Peyer's patch (tissue), 4 donors: ENCODE data around the gene GSC2. TPM values are rescaled to one million over a fixed set of nuclear protein-coding genes. Genes with fewer than 3 reads are reported as not detected.

Experiments
- DNase-seq, 3 donors: peaks; one replicate each; pipeline ENCODE4 v3.0.0-alpha.2; 2017 to 2019
- H3K27ac ChIP-seq, 4 donors: fragments of 200-600 bp; sonication (generic); one replicate each; pipeline ENCODE4 v1.5.1; 2016 to 2019
- H3K27me3 ChIP-seq, 2 donors: fragments of 200-600 bp; sonication (generic); one replicate each; pipeline ENCODE4 v1.5.1; 2019
- H3K36me3 ChIP-seq, 3 donors: fragments of 200-600 bp; sonication (generic); one replicate each; pipeline ENCODE4 v1.5.1; 2016 to 2019
- H3K4me1 ChIP-seq, 4 donors: fragments of 200-600 bp; sonication (generic); one replicate each; pipeline ENCODE4 v1.5.1; 2016 to 2019
- H3K4me3 ChIP-seq, 4 donors: fragments of 200-600 bp; sonication (generic); 1 replicate in 3 of 4; 2 replicates in 1 of 4; pipeline ENCODE4 v1.5.1; 2016 to 2019; ENCODE audit warnings: mild to moderate bottlenecking in 1 of 4
- H3K9me3 ChIP-seq, 4 donors: fragments of 200-600 bp; sonication (generic); one replicate each; pipeline ENCODE4 v1.5.1; 2016 to 2019; ENCODE audit warnings: mild to moderate bottlenecking in 1 of 4
- CTCF ChIP-seq, 6 experiments: fragments of 450-650 bp in 4 of 6; fragments of 200-600 bp in 2 of 6; sonication (generic) in 1 of 6; IDR thresholded peaks; one replicate each; pipeline ENCODE4 v1.5.1; 2017 to 2019; ENCODE audit warnings: antibody characterized with exemption in 6 of 6, mild to moderate bottlenecking in 3 of 6, moderate library complexity in 1 of 6
- POLR2A ChIP-seq, 2 donors: fragments of 450-650 bp; IDR thresholded peaks; one replicate each; pipeline ENCODE4 v1.5.1; 2017; ENCODE audit warnings: antibody characterized with exemption in 2 of 2, mild to moderate bottlenecking in 2 of 2, moderate library complexity in 2 of 2
- total RNA-seq, 4 donors: library from RNA; depleted of rRNA; stranded (reverse); fragments of >200 nt; gene quantifications; one replicate each; pipeline ENCODE4 v1.1.0, GENCODE V29; 2016

The GSC2 gene
- total RNA-seq, 4 donors from 2014 or later: not detected

GRCh38 chr22:19139974-19140373 lies 10.1 kb downstream of the GSC2 start:
- TF ChIP-seq POLR2A (IDR thresholded peaks at IDR 0.05) (no peak), CTCF (IDR thresholded peaks at IDR 0.05) (no peak)
- Histone ChIP-seq H3K27me3 (no peaks in the 10 kb centered on the region), H3K4me1 (peaks cover 0 to 8% (median 7%) of the 10 kb centered on the region in 4 donors), H3K4me3 (no peak overlapping the region), H3K36me3 (peaks cover 0 to 67% (median 0%) of the 10 kb centered on the region in 3 donors), H3K27ac (no peak overlapping the region), H3K9me3 (no peaks in the 10 kb centered on the region)
- no peak for DNase-seq

GRCh38 chr22:19139001-19139356 lies 11.1 kb downstream of the GSC2 start:
- Histone ChIP-seq H3K4me1 (peaks cover 0 to 7% (median 6%) of the 10 kb centered on the region in 4 donors), H3K27me3 (no peaks in the 10 kb centered on the region), H3K9me3 (no peaks in the 10 kb centered on the region), H3K27ac (no peak overlapping the region), H3K4me3 (no peak overlapping the region), H3K36me3 (peaks cover 0 to 77% (median 0%) of the 10 kb centered on the region in 3 donors)
- DNase-seq: no peak
- TF ChIP-seq POLR2A (IDR thresholded peaks at IDR 0.05): no peak
- TF ChIP-seq CTCF (IDR thresholded peaks at IDR 0.05): no peak

GRCh38 chr22:19138217-19139000 lies 11.7 kb downstream of the GSC2 start:
- no peak overlapping the region for H3K27ac ChIP-seq
- H3K36me3 ChIP-seq: peaks cover 0 to 82% (median 0%) of the 10 kb centered on the region in 3 donors
- no peaks in the 10 kb centered on the region for H3K27me3 ChIP-seq
- TF ChIP-seq CTCF (IDR thresholded peaks at IDR 0.05) (no peak), POLR2A (IDR thresholded peaks at IDR 0.05) (no peak)
- H3K9me3 ChIP-seq: no peaks in the 10 kb centered on the region
- peaks cover 0 to 2% (median under 1%) of the 10 kb centered on the region in 4 donors for H3K4me1 ChIP-seq
- H3K4me3 ChIP-seq: no peak overlapping the region
- DNase-seq: no peak

- no peaks in the 10 kb centered on the region for H3K27me3 ChIP-seq
- H3K4me1 ChIP-seq: no peaks in the 10 kb centered on the region
- H3K4me3 ChIP-seq: no peak overlapping the region
- H3K27ac ChIP-seq: no peak overlapping the region
- no peaks in the 10 kb centered on the region for H3K9me3 ChIP-seq
- no peak for TF ChIP-seq POLR2A (IDR thresholded peaks at IDR 0.05)
- TF ChIP-seq CTCF (IDR thresholded peaks at IDR 0.05): no peak
- H3K36me3 ChIP-seq: peaks cover 0 to 85% (median 0%) of the 10 kb centered on the region in 3 donors
- DNase-seq: no peak
These were observed 12.5 kb downstream of the GSC2 start for GRCh38 chr22:19137384-19138216.

GRCh38 chr22:19136915-19137314 lies 13.2 kb downstream of the GSC2 start:
- DNase-seq: no peak
- TF ChIP-seq POLR2A (IDR thresholded peaks at IDR 0.05) (no peak), CTCF (IDR thresholded peaks at IDR 0.05) (no peak)
- Histone ChIP-seq H3K36me3 (peaks cover 0 to 79% (median 0%) of the 10 kb centered on the region in 3 donors), H3K27ac (no peak overlapping the region), H3K27me3 (no peaks in the 10 kb centered on the region), H3K4me3 (no peak overlapping the region), H3K4me1 (no peaks in the 10 kb centered on the region), H3K9me3 (no peaks in the 10 kb centered on the region)
